Measurements from ENCODE around the gene CKAP2L. TPM values are rescaled to one million over a fixed set of nuclear protein-coding genes. Genes with fewer than 3 reads are reported as not detected.

The CKAP2L gene
- total RNA-seq, 1 donor from 2014 or later = not detected

- Histone ChIP-seq H3K4me3 (no peak overlapping the region), H3K27me3 (no peaks in the 10 kb centered on the region), H3K9me3 (no peaks in the 10 kb centered on the region), H3K4me1 (no peaks in the 10 kb centered on the region), H3K36me3 (no peaks in the 10 kb centered on the region), H3K27ac (no peak overlapping the region)
- intact Hi-C loops (cut with DNase I) = no loop called here
- no peak for DNase-seq (ENCODE audit: low spot score in 2 of 2)
- TF ChIP-seq CTCF (IDR thresholded peaks at IDR 0.05) = no peak
Measured at GRCh38 chr2:112701052-112701451, 63.4 kb downstream of the CKAP2L start.

- intact Hi-C loops (cut with DNase I) = no loop called here
- Histone ChIP-seq H3K36me3 (no peaks in the 10 kb centered on the region), H3K27me3 (no peaks in the 10 kb centered on the region), H3K4me1 (no peaks in the 10 kb centered on the region), H3K9me3 (no peaks in the 10 kb centered on the region), H3K27ac (no peak overlapping the region), H3K4me3 (no peak overlapping the region)
- no peak for DNase-seq (ENCODE audit: low spot score in 2 of 2)
- TF ChIP-seq CTCF (IDR thresholded peaks at IDR 0.05) = no peak
Measured at GRCh38 chr2:112699984-112700667, 64.3 kb downstream of the CKAP2L start.

- Histone ChIP-seq H3K27me3 (no peaks in the 10 kb centered on the region), H3K36me3 (no peaks in the 10 kb centered on the region), H3K4me3 (no peak overlapping the region), H3K27ac (no peak overlapping the region), H3K9me3 (no peaks in the 10 kb centered on the region), H3K4me1 (no peaks in the 10 kb centered on the region)
- no peak for TF ChIP-seq CTCF (IDR thresholded peaks at IDR 0.05)
- no peak for DNase-seq (ENCODE audit: low spot score in 2 of 2)
- intact Hi-C loops (cut with DNase I) = no loop called here
Measured at GRCh38 chr2:112698834-112699515, 65.4 kb downstream of the CKAP2L start.

- H3K27me3 ChIP-seq = no peaks in the 10 kb centered on the region
- intact Hi-C loops (cut with DNase I) = no loop called here
- H3K4me1 ChIP-seq = no peaks in the 10 kb centered on the region
- H3K27ac ChIP-seq = no peak overlapping the region
- DNase-seq (ENCODE audit: low spot score in 2 of 2) = no peak
- H3K36me3 ChIP-seq = no peaks in the 10 kb centered on the region
- TF ChIP-seq CTCF (IDR thresholded peaks at IDR 0.05) = no peak
- H3K9me3 ChIP-seq = no peaks in the 10 kb centered on the region
- H3K4me3 ChIP-seq = no peak overlapping the region
Measured at GRCh38 chr2:112694182-112694581, 70.2 kb downstream of the CKAP2L start.

- TF ChIP-seq CTCF (IDR thresholded peaks at IDR 0.05) = no peak
- Histone ChIP-seq H3K27me3 (no peaks in the 10 kb centered on the region), H3K4me3 (no peak overlapping the region), H3K9me3 (no peaks in the 10 kb centered on the region), H3K4me1 (no peaks in the 10 kb centered on the region), H3K27ac (no peak overlapping the region), H3K36me3 (no peaks in the 10 kb centered on the region)
- no peak for DNase-seq (ENCODE audit: low spot score in 2 of 2)
- intact Hi-C loops (cut with DNase I) = no loop called here
Measured at GRCh38 chr2:112693596-112693995, 70.8 kb downstream of the CKAP2L start.

Measured in ascending aorta (tissue), 2 donors.